NCI-H1417 treated with DMSO at 0.1 percent for 48 hours (cell line): ENCODE results near the gene PDCD5.
"Not testable (repeated sequence)": the region's sequence is repeated elsewhere in the genome, so short reads cannot be mapped to it uniquely, and the experiment has no call there.

Source experiments
- DNase-seq: peaks from one replicate; lab custom pipeline; 2025; lab: John Stamatoyannopoulos, UW

Gene PDCD5

GRCh38 chr19:32580353-32580900 lies 563 bp upstream of the PDCD5 start:
- DNase-seq = no peak

GRCh38 chr19:32581705-32582179 lies 752 bp downstream of the PDCD5 start:
- DNase-seq = no peak

GRCh38 chr19:32587747-32588504 lies 6.9 kb downstream of the PDCD5 start:
- not testable (repeated sequence) for DNase-seq

GRCh38 chr19:32594021-32594420 lies 13.0 kb downstream of the PDCD5 start:
- DNase-seq = no peak

- DNase-seq = no peak
These were observed 14.5 kb downstream of the PDCD5 start for GRCh38 chr19:32595491-32595890.

GRCh38 chr19:32598022-32598421 lies 17.0 kb downstream of the PDCD5 start:
- DNase-seq = no peak

GRCh38 chr19:32599258-32599657 lies 18.3 kb downstream of the PDCD5 start:
- DNase-seq = no peak

- peak; percentile 13 for DNase-seq
These were observed 18.8 kb downstream of the PDCD5 start for GRCh38 chr19:32599736-32600157.

GRCh38 chr19:32603961-32604360 lies 23.0 kb downstream of the PDCD5 start:
- no peak for DNase-seq

- no peak for DNase-seq
These were observed 24.6 kb downstream of the PDCD5 start for GRCh38 chr19:32605544-32605943.

- DNase-seq = no peak
These were observed 25.3 kb downstream of the PDCD5 start for GRCh38 chr19:32606289-32606688.

- no peak for DNase-seq
These were observed 26.5 kb downstream of the PDCD5 start for GRCh38 chr19:32607479-32607878.

GRCh38 chr19:32611161-32611560 lies 30.2 kb downstream of the PDCD5 start:
- DNase-seq = no peak

- DNase-seq = no peak
These were observed 32.0 kb downstream of the PDCD5 start for GRCh38 chr19:32613008-32613407.

- DNase-seq = no peak
These were observed 33.9 kb downstream of the PDCD5 start for GRCh38 chr19:32614916-32615315.

GRCh38 chr19:32615569-32615968 lies 34.6 kb downstream of the PDCD5 start:
- DNase-seq = no peak

GRCh38 chr19:32619051-32619685 lies 38.2 kb downstream of the PDCD5 start:
- DNase-seq = no peak

GRCh38 chr19:32622002-32622401 lies 41.0 kb downstream of the PDCD5 start:
- DNase-seq = no peak

GRCh38 chr19:32624410-32624809 lies 43.4 kb downstream of the PDCD5 start:
- no peak for DNase-seq

- no peak for DNase-seq
These were observed 46.0 kb downstream of the PDCD5 start for GRCh38 chr19:32626969-32627368.

GRCh38 chr19:32627714-32628270 lies 46.8 kb downstream of the PDCD5 start:
- no peak for DNase-seq

- no peak for DNase-seq
These were observed 49.3 kb downstream of the PDCD5 start for GRCh38 chr19:32630338-32630737.

- no peak for DNase-seq
These were observed 50.4 kb downstream of the PDCD5 start for GRCh38 chr19:32631381-32631780.
